HCT116 (cell line): ENCODE measurements around the gene TEX264. TPM values are rescaled to one million over a fixed set of nuclear protein-coding genes. Genes with fewer than 3 reads are reported as not detected.

Experiments
- ATAC-seq: fragments of 200-7000 bp; cut with Tn5 transposase; 2 replicates; pipeline ENCODE4 v1.9.1; 2020; ENCODE audit warnings: mild to moderate bottlenecking, moderate library complexity
- BruUV-seq: library from RNA; stranded (reverse); fragments of 400-500 nt; replicated peaks from 2 replicates; lab custom pipeline; 2021; lab: Mats Ljungman, UMichigan
- CTCF ChIA-PET: fragments of 300-600 bp; sonication (Branson Sonifier 250); formaldehyde crosslinking; loops from one replicate; lab custom pipeline; 2021; ENCODE audit warnings: antibody characterized with exemption; lab: Charles Lee
- POLR2A ChIA-PET: fragments of 300-600, 350-600 bp; sonication (Branson Sonifier 250); formaldehyde crosslinking; loops from one replicate; lab custom pipeline; 2021; ENCODE audit warnings: antibody characterized with exemption; lab: Charles Lee
- RAD21 ChIA-PET, 2 experiments: fragments of 300-600 bp; sonication (Branson Sonifier 250); formaldehyde crosslinking; loops; one replicate each; lab custom pipeline; 2023; ENCODE audit warnings: low total read pairs in 2 of 2; ENCODE audit not compliant: uncharacterized antibody in 2 of 2, unreplicated experiment in 2 of 2, low non-redundant PET in 1 of 2; lab: Charles Lee
- DNase-seq: peaks from one replicate; pipeline ENCODE4 v3.0.0-alpha.2; 2010; ENCODE audit warnings: low read depth, low spot score
- H2AFZ ChIP-seq: fragments of 200-600 bp; shearing (Covaris generic), sonication (generic); 2 replicates; pipeline ENCODE4 v1.6.1; 2017; ENCODE audit warnings: low read depth, mixed run types, mixed read lengths, antibody characterized with exemption, low read length; ENCODE audit not compliant: poor library complexity, severe bottlenecking
- H3K27ac ChIP-seq: 2 replicates; pipeline ENCODE4 v1.5.1; 2012; ENCODE audit warnings: low read depth, low read length
- H3K27me3 ChIP-seq: fragments of 200-600 bp; sonication (generic); 2 replicates; pipeline ENCODE4 v1.6.1; 2016; ENCODE audit warnings: mixed run types, low read length, mixed read lengths; ENCODE audit not compliant: insufficient read depth
- H3K36me3 ChIP-seq, 2 experiments: fragments of 200-500 bp in 1 of 2; fragments of 200-600 bp in 1 of 2; sonication (Bioruptor generic) in 1 of 2; sonication (generic) in 1 of 2; 2 replicates each; pipeline versions ENCODE4 v1.5.1 to v1.6.1; 2014 to 2016; ENCODE audit warnings: low read length in 2 of 2, inconsistent platforms in 1 of 2, mixed read lengths in 1 of 2, mixed run types in 1 of 2; ENCODE audit not compliant: insufficient read depth in 2 of 2, control insufficient read depth in 1 of 2
- H3K4me1 ChIP-seq, 2 experiments: fragments of 200-600 bp in 1 of 2; sonication (generic) in 1 of 2; 2 replicates each; pipeline versions ENCODE4 v1.5.1 to v1.6.1; 2012 to 2017; ENCODE audit warnings: low read length in 2 of 2, inconsistent platforms in 1 of 2, mild to moderate bottlenecking in 1 of 2, mixed read lengths in 1 of 2, mixed run types in 1 of 2, moderate library complexity in 1 of 2; ENCODE audit not compliant: insufficient read depth in 2 of 2, control insufficient read depth in 1 of 2
- H3K4me2 ChIP-seq: fragments of 200-600 bp; sonication (generic); 2 replicates; pipeline ENCODE4 v1.6.1; 2017; ENCODE audit warnings: mixed run types, low read length, mixed read lengths
- H3K4me3 ChIP-seq, 2 experiments: fragments of 200-600 bp in 1 of 2; sonication (generic) in 1 of 2; replicated peaks in 1 of 2; 2 replicates each; pipeline ENCODE4 v1.5.1; 2011 to 2016; ENCODE audit warnings: low read length in 2 of 2, control low read depth in 1 of 2, low read depth in 1 of 2, mild to moderate bottlenecking in 1 of 2, mixed read lengths in 1 of 2, mixed run types in 1 of 2
- H3K79me2 ChIP-seq: fragments of 200-600 bp; sonication (generic); 2 replicates; pipeline ENCODE4 v1.6.1; 2017; ENCODE audit warnings: mild to moderate bottlenecking, mixed run types, low read length, moderate library complexity, mixed read lengths; ENCODE audit not compliant: insufficient read depth
- H3K9ac ChIP-seq: fragments of 200-600 bp; sonication (generic); 2 replicates; pipeline ENCODE4 v1.6.1; 2016; ENCODE audit warnings: low read length, mixed read lengths
- H3K9me2 ChIP-seq: fragments of 200-600 bp; sonication (generic), shearing (Covaris generic); 2 replicates; pipeline ENCODE4 v1.6.1; 2017; ENCODE audit warnings: mixed run types, mild to moderate bottlenecking, moderate library complexity; ENCODE audit not compliant: insufficient read depth
- H3K9me3 ChIP-seq, 2 experiments: fragments of 200-500 bp in 1 of 2; fragments of 200-600 bp in 1 of 2; sonication (Bioruptor generic) in 1 of 2; sonication (generic) in 1 of 2; 2 replicates each; pipeline ENCODE4 v1.6.1; 2014 to 2017; ENCODE audit warnings: low read length in 2 of 2, mixed read lengths in 2 of 2, inconsistent platforms in 1 of 2, low read depth in 1 of 2, mild to moderate bottlenecking in 1 of 2, mixed run types in 1 of 2, moderate library complexity in 1 of 2; ENCODE audit not compliant: control insufficient read depth in 1 of 2, insufficient read depth in 1 of 2
- H4K20me1 ChIP-seq: fragments of 200-600 bp; sonication (generic), shearing (Covaris generic); 2 replicates; pipeline ENCODE4 v1.6.1; 2017; ENCODE audit warnings: mixed run types, mild to moderate bottlenecking, moderate library complexity; ENCODE audit not compliant: insufficient read depth
- ATF3 ChIP-seq: IDR thresholded peaks from 2 replicates; pipeline ENCODE4 v1.6.1; 2012
- CBX3 ChIP-seq: IDR thresholded peaks from 2 replicates; pipeline ENCODE4 v1.6.1; 2012; ENCODE audit warnings: low read depth
- CEBPB ChIP-seq: IDR thresholded peaks from 2 replicates; pipeline ENCODE4 v1.6.1; 2012; ENCODE audit warnings: low read depth
- EGR1 ChIP-seq: IDR thresholded peaks from 2 replicates; pipeline ENCODE4 v1.6.1; 2012; ENCODE audit warnings: low read depth
- ELF1 ChIP-seq: IDR thresholded peaks from 2 replicates; pipeline ENCODE4 v1.6.1; 2012; ENCODE audit warnings: low read depth, borderline replicate concordance
- EZH2 ChIP-seq: fragments of 200-600 bp; sonication (generic); IDR thresholded peaks from 2 replicates; pipeline ENCODE4 v1.6.1; 2017; ENCODE audit warnings: antibody characterized with exemption, mixed run types
- EZH2phosphoT487 ChIP-seq: fragments of 200-600 bp; IDR thresholded peaks from 2 replicates; pipeline ENCODE4 v1.6.1; 2018; ENCODE audit warnings: antibody characterized with exemption, borderline replicate concordance
- POLR2A ChIP-seq: IDR thresholded peaks from 2 replicates; pipeline ENCODE4 v1.7.0; 2011; ENCODE audit warnings: borderline replicate concordance; ENCODE audit not compliant: insufficient read depth, insufficient read length; ENCODE audit errors: extremely low read depth
- POLR2AphosphoS5 ChIP-seq: IDR thresholded peaks from 2 replicates; pipeline ENCODE4 v1.6.1; 2011; ENCODE audit warnings: mild to moderate bottlenecking, low read depth, low read length, moderate library complexity
- REST ChIP-seq: IDR thresholded peaks from 2 replicates; pipeline ENCODE4 v1.6.1; 2012; ENCODE audit warnings: low read depth
- SP1 ChIP-seq: IDR thresholded peaks from 2 replicates; pipeline ENCODE4 v1.6.1; 2012; ENCODE audit warnings: low read depth
- SRF ChIP-seq: IDR thresholded peaks from 2 replicates; pipeline ENCODE4 v1.6.1; 2012; ENCODE audit warnings: low read depth
- TCF7L2 ChIP-seq: IDR thresholded peaks from 2 replicates; pipeline ENCODE4 v1.7.0; 2011; ENCODE audit warnings: borderline replicate concordance, inconsistent platforms; ENCODE audit not compliant: insufficient read depth, insufficient read length; ENCODE audit errors: extremely low read depth
- YY1 ChIP-seq: IDR thresholded peaks from 2 replicates; pipeline ENCODE4 v1.6.1; 2011; ENCODE audit warnings: low read length, low read depth, moderate library complexity, mild to moderate bottlenecking; ENCODE audit not compliant: insufficient replicate concordance; ENCODE audit errors: extremely low read depth
- ZBTB33 ChIP-seq: IDR thresholded peaks from 2 replicates; pipeline ENCODE4 v1.6.1; 2011; ENCODE audit warnings: mild to moderate bottlenecking, low read length, moderate library complexity; ENCODE audit not compliant: insufficient replicate concordance; ENCODE audit errors: extremely low read depth
- ZFX ChIP-seq: fragments of 450-650 bp; IDR thresholded peaks from 2 replicates; pipeline ENCODE4 v1.6.1; 2017
- ZNF274 ChIP-seq: fragments of 200-500 bp; sonication (Bioruptor generic); IDR thresholded peaks from 2 replicates; pipeline ENCODE4 v1.6.1; 2014; ENCODE audit warnings: mild to moderate bottlenecking, low read depth, low read length, inconsistent platforms
- intact Hi-C: fragments of 100-400 bp; cut with micrococcal nuclease; formaldehyde crosslinking; loops from 2 replicates; pipeline ENCODE4 v1.10.0; 2022
- total RNA-seq: library from RNA; stranded (reverse); gene quantifications from one replicate; pipeline ENCODE4 v1.2.1, GENCODE V29; 2021; ENCODE audit not compliant: unreplicated experiment

TEX264 gene
- total RNA-seq, 1 experiment from 2014 or later = 36.0 TPM

- ChIA-PET CTCF (no interaction called here), RAD21 (no interaction called here), POLR2A (no interaction called here)
- H4K20me1 ChIP-seq = no peaks in the 10 kb centered on the region
- DNase-seq = no peak
- intact Hi-C loops = no loop called here
- peaks cover 6 to 25% of the 10 kb centered on the region in 2 experiments for H3K4me1 ChIP-seq
- H3K36me3 ChIP-seq = peaks cover 0 to 7% of the 10 kb centered on the region in 2 experiments; a peak in 1 of 4 replicates
- ATAC-seq = no peak
- no peaks in the 10 kb centered on the region for H3K27me3 ChIP-seq
- H2AFZ ChIP-seq = no peak overlapping the region
- BruUV-seq = no TSS peak
- no peak overlapping the region for H3K4me3 ChIP-seq
- H3K9ac ChIP-seq = no peak overlapping the region
- no peaks in the 10 kb centered on the region for H3K9me2 ChIP-seq
- no peak overlapping the region for H3K4me2 ChIP-seq
- no peaks in the 10 kb centered on the region for H3K79me2 ChIP-seq
- no peaks in the 10 kb centered on the region for H3K9me3 ChIP-seq
- TF ChIP-seq SP1 (no peak), ZFX (no peak), ATF3 (no peak), ELF1 (no peak), EZH2 (no peak), ZBTB33 (no peak), YY1 (no peak), ZNF274 (no peak), TCF7L2 (no peak), EZH2phosphoT487 (no peak), CBX3 (no peak), REST (no peak), POLR2AphosphoS5 (no peak), SRF (no peak), CEBPB (no peak), EGR1 (no peak), POLR2A (no peak)
- no peak overlapping the region for H3K27ac ChIP-seq
These were observed 7.1 kb downstream of the TEX264 start for GRCh38 chr3:51678186-51678585.
